GM12864 (cell line): ENCODE data around the gene SEMA6D.

Experiments used
- DNase-seq: peaks from one replicate; pipeline ENCODE4 v3.0.0-alpha.2; 2011; ENCODE audit warnings: low read depth
- H3K4me3 ChIP-seq: 2 replicates; pipeline ENCODE4 v1.5.1; 2011; ENCODE audit warnings: mild to moderate bottlenecking, low read depth, low read length, control low read depth
- CTCF ChIP-seq: IDR thresholded peaks from 2 replicates; pipeline ENCODE4 v1.5.1; 2011; ENCODE audit warnings: low read depth, mild to moderate bottlenecking, moderate library complexity, low read length, control low read depth, inconsistent platforms; ENCODE audit errors: missing control alignments

SEMA6D gene

GRCh38 chr15:47788685-47789084, 71.4 kb downstream of the SEMA6D start:
- H3K4me3 ChIP-seq = no peak overlapping the region
- DNase-seq = no peak
- no peak for TF ChIP-seq CTCF

GRCh38 chr15:47791161-47791560, 73.9 kb downstream of the SEMA6D start:
- no peak for TF ChIP-seq CTCF
- no peak overlapping the region for H3K4me3 ChIP-seq
- DNase-seq = no peak

- no peak overlapping the region for H3K4me3 ChIP-seq
- no peak for DNase-seq
- TF ChIP-seq CTCF = no peak
Measured at GRCh38 chr15:47792231-47792630, 74.9 kb downstream of the SEMA6D start.

- H3K4me3 ChIP-seq = no peak overlapping the region
- TF ChIP-seq CTCF = no peak
- DNase-seq = no peak
Measured at GRCh38 chr15:47794252-47794914, 77.1 kb downstream of the SEMA6D start.

- no peak overlapping the region for H3K4me3 ChIP-seq
- no peak for TF ChIP-seq CTCF
- DNase-seq = no peak
Measured at GRCh38 chr15:47795864-47796263, 78.6 kb downstream of the SEMA6D start.

- DNase-seq = no peak
- no peak for TF ChIP-seq CTCF
- no peak overlapping the region for H3K4me3 ChIP-seq
Measured at GRCh38 chr15:47796339-47796738, 79.0 kb downstream of the SEMA6D start.

- no peak for DNase-seq
- no peak overlapping the region for H3K4me3 ChIP-seq
- no peak for TF ChIP-seq CTCF
Measured at GRCh38 chr15:47796830-47797229, 79.5 kb downstream of the SEMA6D start.
